ENCODE results near the gene KIAA1755.

DNA sequence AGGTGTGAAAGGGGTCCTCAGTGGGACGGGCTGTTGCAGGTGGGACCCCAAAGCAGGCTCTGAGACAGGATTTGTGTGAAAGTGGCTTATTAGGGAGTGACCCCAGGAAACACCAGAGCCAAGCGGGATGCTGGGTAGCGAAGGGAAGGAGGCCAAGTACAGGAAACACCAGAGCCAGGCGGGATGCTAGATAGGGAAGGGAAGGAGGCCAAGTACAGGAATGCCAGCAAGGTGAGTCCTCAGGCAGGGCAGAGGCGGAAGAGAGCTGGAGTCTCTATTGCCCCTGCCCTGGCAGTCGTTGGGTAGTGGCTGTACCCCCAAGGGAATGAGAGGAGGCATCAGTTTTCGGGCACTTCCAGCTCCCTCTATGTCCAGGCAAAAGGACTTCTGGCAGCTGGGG lies 65.0 kb downstream of the KIAA1755 start:
- TF ChIP-seq POLR2A (IDR thresholded peaks at IDR 0.05) = no peak
- TF ChIP-seq, protein P1, sequence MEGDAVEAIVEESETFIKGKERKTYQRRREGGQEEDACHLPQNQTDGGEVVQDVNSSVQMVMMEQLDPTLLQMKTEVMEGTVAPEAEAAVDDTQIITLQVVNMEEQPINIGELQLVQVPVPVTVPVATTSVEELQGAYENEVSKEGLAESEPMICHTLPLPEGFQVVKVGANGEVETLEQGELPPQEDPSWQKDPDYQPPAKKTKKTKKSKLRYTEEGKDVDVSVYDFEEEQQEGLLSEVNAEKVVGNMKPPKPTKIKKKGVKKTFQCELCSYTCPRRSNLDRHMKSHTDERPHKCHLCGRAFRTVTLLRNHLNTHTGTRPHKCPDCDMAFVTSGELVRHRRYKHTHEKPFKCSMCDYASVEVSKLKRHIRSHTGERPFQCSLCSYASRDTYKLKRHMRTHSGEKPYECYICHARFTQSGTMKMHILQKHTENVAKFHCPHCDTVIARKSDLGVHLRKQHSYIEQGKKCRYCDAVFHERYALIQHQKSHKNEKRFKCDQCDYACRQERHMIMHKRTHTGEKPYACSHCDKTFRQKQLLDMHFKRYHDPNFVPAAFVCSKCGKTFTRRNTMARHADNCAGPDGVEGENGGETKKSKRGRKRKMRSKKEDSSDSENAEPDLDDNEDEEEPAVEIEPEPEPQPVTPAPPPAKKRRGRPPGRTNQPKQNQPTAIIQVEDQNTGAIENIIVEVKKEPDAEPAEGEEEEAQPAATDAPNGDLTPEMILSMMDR (IDR thresholded peaks at IDR 0.05) = no peak

All from breast epithelium (tissue), 3 donors.